Neuronal stem cell (in vitro differentiated cells): Measurements from ENCODE around the gene CTDSP2. TPM values are rescaled to one million over a fixed set of nuclear protein-coding genes. Genes with fewer than 3 reads are reported as not detected.

Experiments used
- DNase-seq: peaks from one replicate; pipeline ENCODE4 v3.0.0-alpha.2; 2013; ENCODE audit warnings: low spot score
- H2AFZ ChIP-seq: one replicate; pipeline ENCODE4 v1.6.1; 2013; ENCODE audit warnings: mild to moderate bottlenecking, low read length, inconsistent platforms
- H2AK5ac ChIP-seq: 2 replicates; pipeline ENCODE4 v1.6.1; 2013; ENCODE audit warnings: low read depth, mild to moderate bottlenecking, inconsistent platforms, low read length, moderate library complexity, mixed read lengths
- H2BK120ac ChIP-seq: 2 replicates; pipeline ENCODE4 v1.6.1; 2013; ENCODE audit warnings: low read depth, mild to moderate bottlenecking, inconsistent platforms, low read length, moderate library complexity, mixed read lengths
- H2BK12ac ChIP-seq: one replicate; pipeline ENCODE4 v1.6.1; 2013; ENCODE audit warnings: low read length, inconsistent platforms
- H2BK15ac ChIP-seq: 2 replicates; pipeline ENCODE4 v1.6.1; 2013; ENCODE audit warnings: mild to moderate bottlenecking, low read length, inconsistent platforms, mixed read lengths
- H2BK5ac ChIP-seq: one replicate; pipeline ENCODE4 v1.6.1; 2013; ENCODE audit warnings: inconsistent platforms, mild to moderate bottlenecking, low read length, moderate library complexity
- H3K14ac ChIP-seq: one replicate; pipeline ENCODE4 v1.6.1; 2013; ENCODE audit warnings: low read length, inconsistent platforms
- H3K18ac ChIP-seq: 2 replicates; pipeline ENCODE4 v1.6.1; 2013; ENCODE audit warnings: low read length, inconsistent platforms
- H3K23ac ChIP-seq: 2 replicates; pipeline ENCODE4 v1.6.1; 2013; ENCODE audit warnings: low read depth, mild to moderate bottlenecking, mixed read lengths, low read length, inconsistent platforms; ENCODE audit not compliant: poor library complexity
- H3K27ac ChIP-seq: replicated peaks from 3 replicates; pipeline ENCODE4 v1.5.1; 2013; ENCODE audit warnings: low read length, inconsistent platforms
- H3K27me3 ChIP-seq, 3 experiments: 2 replicates each; pipeline ENCODE4 v1.6.1; 2013; ENCODE audit warnings: low read length in 3 of 3, mild to moderate bottlenecking in 2 of 3, inconsistent platforms in 1 of 3, low read depth in 1 of 3, mixed read lengths in 1 of 3, moderate library complexity in 1 of 3; ENCODE audit not compliant: control insufficient read depth in 3 of 3, insufficient read depth in 3 of 3
- H3K36me3 ChIP-seq, 2 donors: replicated peaks in 1 of 2; 2 replicates each; pipeline ENCODE4 v1.6.1; 2013; ENCODE audit warnings: low read length in 2 of 2; ENCODE audit not compliant: control insufficient read depth in 2 of 2, insufficient read depth in 2 of 2
- H3K4ac ChIP-seq: 2 replicates; pipeline ENCODE4 v1.6.1; 2013; ENCODE audit warnings: inconsistent platforms, mild to moderate bottlenecking, low read length, moderate library complexity
- H3K4me1 ChIP-seq, 2 donors: 1 replicate in 1 of 2; 2 replicates in 1 of 2; pipeline ENCODE4 v1.6.1; 2013; ENCODE audit warnings: low read length in 2 of 2, low read depth in 1 of 2; ENCODE audit not compliant: control insufficient read depth in 2 of 2, insufficient read depth in 1 of 2
- H3K4me2 ChIP-seq: one replicate; pipeline ENCODE4 v1.6.1; 2013; ENCODE audit warnings: mild to moderate bottlenecking, low read length, inconsistent platforms; ENCODE audit not compliant: insufficient read depth, poor library complexity, severe bottlenecking
- H3K4me3 ChIP-seq, 2 donors: 2 replicates each; pipeline ENCODE4 v1.5.1; 2013; ENCODE audit warnings: low read length in 2 of 2, mild to moderate bottlenecking in 2 of 2, inconsistent platforms in 1 of 2, moderate library complexity in 1 of 2
- H3K79me1 ChIP-seq: one replicate; pipeline ENCODE4 v1.6.1; 2013; ENCODE audit warnings: low read depth, mild to moderate bottlenecking, inconsistent platforms, low read length, moderate library complexity
- H3K9ac ChIP-seq: one replicate; pipeline ENCODE4 v1.6.1; 2013; ENCODE audit warnings: mild to moderate bottlenecking, low read depth, low read length, inconsistent platforms; ENCODE audit not compliant: poor library complexity
- H3K9me3 ChIP-seq, 2 donors: replicated peaks in 1 of 2; 2 replicates each; pipeline versions ENCODE3 to v1.6.1; 2013; ENCODE audit warnings: low read length in 2 of 2, mild to moderate bottlenecking in 2 of 2, inconsistent platforms in 1 of 2, low read depth in 1 of 2, mixed read lengths in 1 of 2, moderate library complexity in 1 of 2; ENCODE audit not compliant: control insufficient read depth in 2 of 2, insufficient read depth in 1 of 2
- H4K8ac ChIP-seq: one replicate; pipeline ENCODE4 v1.6.1; 2013; ENCODE audit warnings: low read depth, mild to moderate bottlenecking, inconsistent platforms, low read length, moderate library complexity
- H4K91ac ChIP-seq: one replicate; pipeline ENCODE4 v1.6.1; 2013; ENCODE audit warnings: low read length, low read depth, mild to moderate bottlenecking, inconsistent platforms; ENCODE audit not compliant: poor library complexity
- WGBS, 2 donors: extraction: QIAGEN DNeasy Blood & Tissue Kit; methylation state at CpG; one replicate each; pipeline ENCODE4 v1.1.7; 2013; ENCODE audit warnings: missing lambda C conversion rate in 2 of 2, mixed read lengths in 1 of 2; ENCODE audit not compliant: insufficient read length in 2 of 2, insufficient replicate concordance in 1 of 2; ENCODE audit errors: extremely low coverage in 2 of 2; 5-methylcytosine and 5-hydroxymethylcytosine counted together
- polyA plus RNA-seq, 2 experiments: library from polyadenylated mRNA; stranded (reverse); fragments of 200-250 nt; gene quantifications; one replicate each; pipeline ENCODE4 v1.2.3, GENCODE V29; 2013

CTDSP2 gene, protein sequence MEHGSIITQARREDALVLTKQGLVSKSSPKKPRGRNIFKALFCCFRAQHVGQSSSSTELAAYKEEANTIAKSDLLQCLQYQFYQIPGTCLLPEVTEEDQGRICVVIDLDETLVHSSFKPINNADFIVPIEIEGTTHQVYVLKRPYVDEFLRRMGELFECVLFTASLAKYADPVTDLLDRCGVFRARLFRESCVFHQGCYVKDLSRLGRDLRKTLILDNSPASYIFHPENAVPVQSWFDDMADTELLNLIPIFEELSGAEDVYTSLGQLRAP
- polyA plus RNA-seq (2013, experiment 1 of 2) = 72.5 TPM
- 71.9 TPM for polyA plus RNA-seq (2013, experiment 2 of 2)

DNA sequence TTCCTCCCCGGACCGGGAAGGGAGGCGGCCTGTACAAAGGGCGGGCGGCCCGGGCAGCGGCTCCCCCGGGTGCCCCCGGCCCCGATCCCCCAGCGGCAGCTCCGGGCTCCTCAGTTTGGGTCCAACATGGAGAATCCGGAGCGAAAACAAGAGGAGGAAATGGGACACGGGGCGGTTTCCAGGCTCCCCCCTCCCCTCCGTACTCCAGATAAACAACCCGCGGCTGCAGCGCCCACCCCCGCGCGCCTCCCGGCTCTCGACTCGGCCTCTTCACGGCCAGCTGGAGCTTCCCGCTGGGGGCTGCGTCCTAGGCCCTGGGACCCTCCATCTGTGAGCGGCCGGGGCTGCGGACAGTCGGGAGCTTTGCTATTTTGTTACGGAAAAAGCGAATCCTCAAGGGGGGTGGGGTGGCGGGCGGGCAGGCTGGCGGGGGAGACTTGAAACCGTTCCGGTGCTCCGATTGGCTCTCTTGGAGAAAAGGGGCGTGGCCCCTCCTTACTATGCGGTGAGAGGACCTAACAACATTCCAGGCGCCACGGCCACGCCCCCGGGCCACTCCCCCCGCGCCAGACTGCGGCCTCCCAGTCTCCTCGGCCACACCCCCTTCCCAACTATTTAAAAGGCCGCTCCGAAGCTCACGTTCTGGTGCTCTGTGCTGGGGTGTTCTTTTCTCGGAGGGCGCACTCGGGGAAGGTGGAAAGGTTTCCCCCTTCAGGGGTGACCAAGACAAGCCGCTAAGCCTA, at the start of gene CTDSP2:
CTDSP2 (minus strand) TSS at position 153 of the 743 bp plus-strand sequence. CDS start 294 bp downstream, outside the sequence.
- peak within 1 kb of the TSS; percentile 68 for H2BK12ac ChIP-seq
- H2BK120ac ChIP-seq = peak within 1 kb of the TSS; percentile 84
- peaks cover 25 to 32% of the 10 kb centered on the region in 2 donors for H3K4me1 ChIP-seq
- H3K4me3 ChIP-seq = peak within 1 kb of the TSS; percentile 87 to 96
- no peaks in the 10 kb centered on the region for H3K27me3 ChIP-seq
- peaks cover 2% of the 10 kb centered on the region for H3K79me1 ChIP-seq
- WGBS, 2 donors = no CpG with 5 or more reads among the region's 58 CpGs
- peak; percentile 98 for DNase-seq
- peak within 1 kb of the TSS; percentile 99 for H3K18ac ChIP-seq
- H3K4me2 ChIP-seq = peak within 1 kb of the TSS; percentile 95
- H3K9me3 ChIP-seq = no peaks in the 10 kb centered on the region
- peak within 1 kb of the TSS; percentile 99 for H3K27ac ChIP-seq
- peak within 1 kb of the TSS; percentile 95 for H2BK5ac ChIP-seq
- H2BK15ac ChIP-seq = peak within 1 kb of the TSS; percentile 60
- H3K14ac ChIP-seq = peak within 1 kb of the TSS; percentile 76
- peak within 1 kb of the TSS; percentile 98 for H2AFZ ChIP-seq
- H2AK5ac ChIP-seq = peak within 1 kb of the TSS; percentile 87
- H3K23ac ChIP-seq = peak within 1 kb of the TSS; percentile 86
- peak within 1 kb of the TSS; percentile 27 for H3K4ac ChIP-seq
- H4K8ac ChIP-seq = no peak within 1 kb of the TSS
- peaks cover 0 to 22% of the 10 kb centered on the region in 2 donors for H3K36me3 ChIP-seq
- no peak within 1 kb of the TSS for H4K91ac ChIP-seq
- H3K9ac ChIP-seq = peak within 1 kb of the TSS; percentile 92

DNA sequence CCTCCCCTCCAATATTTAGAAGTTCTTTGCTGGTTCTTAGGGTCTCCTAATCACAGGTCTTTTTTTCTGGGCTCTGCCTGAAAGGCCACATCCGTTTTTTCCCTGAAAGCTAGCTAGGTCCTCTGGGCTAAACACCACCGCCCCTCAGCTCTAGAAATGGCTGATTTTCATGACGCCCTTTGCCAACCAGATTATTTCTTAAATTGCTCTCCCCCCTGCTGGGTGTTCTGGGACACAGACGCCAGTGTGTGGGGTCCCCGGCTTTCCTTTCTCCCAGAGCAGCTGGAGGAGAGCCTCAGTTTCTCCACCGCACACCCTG, 49.5 kb upstream of the CTDSP2 start:
- no peak overlapping the region for H4K91ac ChIP-seq
- no peak overlapping the region for H3K4me3 ChIP-seq
- H3K9me3 ChIP-seq = no peaks in the 10 kb centered on the region
- H4K8ac ChIP-seq = no peak overlapping the region
- H3K36me3 ChIP-seq = no peaks in the 10 kb centered on the region
- no peak overlapping the region for H3K27ac ChIP-seq
- H3K4me1 ChIP-seq = peaks cover 24 to 53% of the 10 kb centered on the region in 2 donors
- peak overlapping the region; percentile 18 for H3K9ac ChIP-seq
- H2BK5ac ChIP-seq = no peak overlapping the region
- no peaks in the 10 kb centered on the region for H3K79me1 ChIP-seq
- H2BK120ac ChIP-seq = no peak overlapping the region
- peak overlapping the region; percentile 30 for H3K4ac ChIP-seq
- peak overlapping the region; percentile 85 for H2AFZ ChIP-seq
- peak overlapping the region; percentile 77 for H3K4me2 ChIP-seq
- H3K27me3 ChIP-seq = no peaks in the 10 kb centered on the region
- no peak overlapping the region for H3K23ac ChIP-seq
- no peak for DNase-seq
- no peak overlapping the region for H3K14ac ChIP-seq
- H2BK15ac ChIP-seq = peak overlapping the region; percentile 11
- H2BK12ac ChIP-seq = peak overlapping the region; percentile 92
- peak overlapping the region; percentile 78 for H2AK5ac ChIP-seq
- peak overlapping the region; percentile 95 for H3K18ac ChIP-seq
- WGBS, 2 donors = no CpG with 5 or more reads among the region's 6 CpGs

DNA sequence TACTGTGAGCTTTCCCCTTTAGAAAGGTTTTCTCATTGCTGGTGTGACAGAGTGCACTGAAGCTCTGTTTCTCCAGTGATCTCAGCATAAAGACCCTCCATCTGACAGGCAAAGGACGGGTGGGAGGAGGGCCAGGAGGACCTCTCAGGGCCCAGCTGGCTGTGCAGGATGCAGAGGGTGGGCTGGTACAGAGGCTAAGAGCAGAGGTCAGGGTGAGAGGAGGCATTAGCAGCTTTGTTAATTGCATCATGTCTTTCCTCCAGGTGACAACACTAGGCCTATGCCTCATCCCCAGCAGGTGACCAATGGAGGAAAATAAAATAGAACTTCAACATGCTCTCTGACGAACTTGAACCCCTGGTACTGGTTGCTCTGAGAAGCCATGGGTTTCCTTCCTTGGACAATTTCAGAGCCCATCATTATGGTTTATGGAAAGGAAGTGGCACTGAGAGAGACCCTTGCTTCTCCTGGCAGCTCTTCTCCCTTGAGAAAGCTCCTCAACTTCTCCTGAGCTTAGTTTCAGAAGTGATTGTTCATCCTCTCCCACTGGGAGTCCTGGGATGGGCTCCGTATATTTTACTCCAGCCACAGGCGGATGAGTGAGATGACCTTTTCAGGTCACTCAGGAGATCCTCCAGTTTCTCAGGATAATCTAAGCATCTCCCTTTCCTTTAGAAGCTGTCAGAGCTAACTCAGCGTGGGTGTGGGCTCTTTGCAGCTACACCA, 49.0 kb upstream of the CTDSP2 start:
- Histone ChIP-seq H3K23ac (no peak overlapping the region), H2BK15ac (peak overlapping the region; percentile 11), H2BK5ac (no peak overlapping the region), H2BK120ac (no peak overlapping the region), H3K9ac (no peak overlapping the region), H3K4me3 (no peak overlapping the region), H3K4me2 (no peak overlapping the region), H3K18ac (peak overlapping the region; percentile 20), H3K79me1 (no peaks in the 10 kb centered on the region), H3K27me3 (no peaks in the 10 kb centered on the region), H3K9me3 (no peaks in the 10 kb centered on the region), H3K27ac (no peak overlapping the region), H4K91ac (no peak overlapping the region), H3K14ac (no peak overlapping the region), H3K4ac (no peak overlapping the region), H2BK12ac (no peak overlapping the region), H2AFZ (peak overlapping the region; percentile 85), H4K8ac (no peak overlapping the region), H2AK5ac (no peak overlapping the region), H3K36me3 (no peaks in the 10 kb centered on the region), H3K4me1 (peaks cover 24 to 53% of the 10 kb centered on the region in 2 donors)
- no peak for DNase-seq
- no CpG with 5 or more reads among the region's 5 CpGs for WGBS, 2 donors
